Myocyte (in vitro differentiated cells): ENCODE measurements around the gene WWC1. TPM values are rescaled to one million over a fixed set of nuclear protein-coding genes. Genes with fewer than 3 reads are reported as not detected.
A peak's percentile ranks its signal among the peaks of the same experiment; 100 is the strongest.

Source experiments
- DNase-seq: peaks from one replicate; pipeline ENCODE4 v3.0.0-alpha.2; 2012; ENCODE audit warnings: low read depth
- polyA plus RNA-seq: library from polyadenylated mRNA; unstranded; fragments of >200 nt; gene quantifications from one replicate; pipeline ENCODE4 v1.2.1, GENCODE V29; 2012; ENCODE audit warnings: missing spikeins
- total RNA-seq: library from RNA; depleted of rRNA; stranded (reverse); fragments of >200 nt; gene quantifications from 2 replicates; pipeline ENCODE4 v1.2.3, GENCODE V29; 2014

The WWC1 gene
- total RNA-seq = 0.03 TPM in 1 of 2 replicates, not detected in the other
- 0.48 TPM for polyA plus RNA-seq

DNA sequence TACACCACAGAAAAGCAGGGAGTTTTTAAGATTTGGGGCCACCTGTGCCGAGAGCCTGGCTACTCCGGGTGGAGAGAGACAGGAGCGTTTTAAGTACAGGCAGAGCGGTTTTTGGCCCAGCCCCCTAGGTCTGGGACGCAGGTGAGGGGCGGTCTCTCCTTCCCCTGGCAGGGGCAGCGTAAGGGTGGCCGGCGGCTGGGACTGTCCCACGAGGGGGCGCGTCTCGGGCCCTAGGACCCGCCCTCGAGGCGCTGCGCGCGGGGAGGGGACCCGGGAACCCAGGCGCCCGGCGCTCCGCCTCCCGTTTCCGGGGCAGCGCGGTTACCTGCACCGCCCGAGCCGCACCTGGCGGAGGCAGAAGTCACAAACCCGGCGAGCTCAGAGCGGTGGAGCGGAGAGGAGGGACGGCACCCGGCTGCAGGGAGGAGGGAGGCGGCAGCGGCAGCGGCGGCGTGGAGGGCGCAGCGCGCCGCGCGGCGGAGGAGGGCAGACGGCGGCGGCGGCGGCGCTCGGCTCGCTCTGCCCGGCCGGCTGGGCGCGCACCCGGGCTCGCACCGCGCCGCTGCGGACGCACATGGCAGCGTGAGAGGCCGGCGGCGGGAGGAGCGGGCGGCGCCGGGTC is at the start of gene WWC1:
WWC1 (plus strand) TSS at position 304 of the 622 bp plus-strand sequence. CDS start 508 bp downstream, outside the sequence.
- DNase-seq = no peak

DNA sequence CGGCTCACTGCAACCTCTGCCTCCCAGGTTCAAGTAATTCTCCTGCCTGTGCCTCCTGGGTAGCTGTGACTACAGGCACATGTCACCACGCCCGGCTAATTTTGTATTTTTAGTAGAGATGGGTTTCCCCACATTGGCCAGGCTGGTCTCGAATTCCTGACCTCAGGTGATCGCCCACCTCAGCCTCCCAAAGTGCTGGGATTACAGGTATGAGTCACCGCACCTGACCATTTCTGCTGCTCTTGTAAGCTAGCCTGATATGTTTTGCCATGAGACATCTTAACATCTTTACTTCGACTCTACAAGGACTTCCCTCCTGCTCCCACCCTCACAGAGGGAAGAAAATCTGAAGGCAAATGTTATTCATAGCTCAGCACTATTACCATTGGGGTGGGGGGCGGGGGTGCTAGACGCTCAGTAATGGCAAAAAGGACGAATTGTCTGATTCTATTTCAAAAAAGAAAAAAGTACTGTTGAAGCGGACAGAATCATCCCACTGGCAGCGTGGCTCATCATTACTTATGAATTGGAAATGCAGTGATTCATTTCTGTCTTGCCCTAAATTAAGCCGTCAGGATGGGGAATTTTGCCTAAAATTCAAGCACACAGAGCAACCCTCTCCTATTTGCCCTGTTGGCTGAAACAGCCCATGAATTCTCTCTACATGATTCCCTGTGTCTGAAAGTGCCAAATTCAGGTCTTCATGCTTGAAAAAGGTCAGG is 46.4 kb upstream of the WWC1 start:
- DNase-seq = no peak

DNA sequence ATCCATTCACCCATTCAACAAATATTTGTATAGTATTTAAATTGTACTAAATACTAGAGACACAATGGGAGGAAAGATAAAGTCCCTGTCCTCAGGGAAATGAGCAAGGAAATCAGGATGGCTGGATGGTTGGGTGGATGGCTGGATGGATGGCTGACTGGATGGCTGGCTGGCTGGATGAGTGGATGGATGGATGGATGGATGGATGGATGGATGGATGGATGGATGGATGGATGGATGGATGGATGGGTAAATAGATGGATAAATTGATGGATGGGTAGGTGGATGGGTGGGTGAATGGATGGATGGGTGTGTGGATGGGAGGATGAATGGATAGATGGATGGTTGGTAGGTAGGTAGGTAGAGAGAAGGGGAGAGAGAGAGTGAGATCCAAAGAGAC is 41.5 kb upstream of the WWC1 start:
- no peak for DNase-seq

DNA sequence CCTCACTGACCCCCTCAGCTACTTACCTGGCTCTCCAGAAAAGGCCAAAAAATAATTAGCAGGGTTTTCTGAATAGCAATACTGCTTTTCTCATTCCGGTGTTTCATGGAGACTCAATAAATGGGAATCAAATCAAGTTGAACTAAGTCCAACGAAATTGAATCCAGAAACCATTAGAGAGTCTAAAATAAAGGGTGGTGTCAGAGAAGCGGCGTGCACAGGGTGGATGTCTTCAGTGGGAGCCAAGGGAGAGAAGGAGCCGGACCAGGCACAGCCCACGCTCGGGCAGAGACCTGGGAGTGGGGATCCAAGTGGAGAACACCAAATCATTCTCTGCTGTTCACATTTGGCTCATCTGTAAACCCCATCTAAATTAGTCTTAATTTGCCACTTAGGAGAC is 40.2 kb upstream of the WWC1 start:
- DNase-seq = no peak

DNA sequence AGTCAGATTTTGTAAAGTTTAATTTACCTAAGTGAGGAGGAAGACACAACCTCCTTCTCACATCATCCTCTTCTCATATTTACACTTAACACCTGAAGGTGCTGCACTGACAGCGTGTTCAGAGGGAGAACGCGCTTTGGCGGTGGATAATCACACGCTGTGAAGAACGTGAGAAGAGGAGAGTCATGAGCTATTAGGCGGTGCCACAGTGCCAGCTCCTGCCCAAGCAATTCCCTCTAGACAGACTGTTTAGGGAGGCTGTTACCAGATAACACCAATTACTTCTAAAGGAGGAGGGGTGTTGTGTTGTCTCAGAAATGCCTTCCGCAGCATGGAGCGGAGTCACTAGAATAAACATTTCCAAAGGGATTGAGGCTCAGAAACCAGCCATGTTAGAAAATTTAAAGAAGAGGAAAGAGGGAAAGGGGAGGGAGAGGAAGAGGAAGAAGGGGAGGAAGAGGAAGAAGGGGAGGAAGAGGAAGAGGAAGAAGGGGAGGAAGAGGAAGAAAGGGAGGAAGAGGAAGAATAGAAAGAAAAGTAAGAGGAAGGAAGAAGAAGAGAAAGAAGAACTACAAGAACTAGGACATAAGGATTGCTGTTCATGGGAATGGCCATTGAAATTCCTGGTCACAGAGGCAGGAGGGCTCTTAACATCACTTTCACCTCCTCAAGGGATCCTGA is 37.3 kb upstream of the WWC1 start:
- no peak for DNase-seq

DNA sequence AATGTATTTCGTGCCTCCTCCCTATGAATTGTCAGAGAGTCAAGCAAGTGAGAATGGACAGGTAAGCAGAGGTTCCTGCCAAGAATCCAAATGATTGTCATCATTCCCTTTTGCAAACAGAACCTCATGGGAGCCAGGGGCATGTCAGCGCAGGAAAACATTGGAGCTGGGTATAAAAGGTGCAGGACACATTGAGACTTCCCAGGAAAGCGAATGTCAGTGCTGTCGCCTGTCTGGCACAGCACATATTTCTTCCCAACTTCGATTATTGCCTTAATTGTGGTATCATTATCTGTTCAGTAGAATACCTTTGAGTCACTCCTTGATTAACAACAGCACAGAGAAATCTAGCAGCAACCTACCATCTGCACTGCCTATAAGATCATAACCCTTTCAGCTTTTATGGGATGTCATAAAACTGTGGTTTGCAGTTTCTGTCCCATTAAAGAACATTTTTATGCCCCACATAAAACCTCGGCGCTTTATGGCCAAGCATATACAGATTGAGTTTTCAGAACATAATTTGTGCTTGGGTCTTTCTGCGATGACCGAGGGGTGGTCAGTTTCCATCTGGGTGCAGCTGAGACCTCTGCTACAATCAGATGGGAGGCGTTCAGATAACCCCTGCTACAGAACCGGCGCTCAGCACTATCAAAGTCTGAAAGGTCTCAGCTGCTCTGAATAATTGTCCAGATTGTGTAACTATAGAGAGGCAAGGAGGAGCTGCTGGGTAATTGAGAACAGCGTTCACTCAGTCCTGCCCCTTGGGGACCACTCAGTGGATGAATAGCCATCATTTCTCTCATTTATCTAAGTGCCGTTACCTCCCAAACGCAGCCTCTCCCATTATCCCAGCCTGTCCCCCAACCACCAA is 30.9 kb upstream of the WWC1 start:
- no peak for DNase-seq

DNA sequence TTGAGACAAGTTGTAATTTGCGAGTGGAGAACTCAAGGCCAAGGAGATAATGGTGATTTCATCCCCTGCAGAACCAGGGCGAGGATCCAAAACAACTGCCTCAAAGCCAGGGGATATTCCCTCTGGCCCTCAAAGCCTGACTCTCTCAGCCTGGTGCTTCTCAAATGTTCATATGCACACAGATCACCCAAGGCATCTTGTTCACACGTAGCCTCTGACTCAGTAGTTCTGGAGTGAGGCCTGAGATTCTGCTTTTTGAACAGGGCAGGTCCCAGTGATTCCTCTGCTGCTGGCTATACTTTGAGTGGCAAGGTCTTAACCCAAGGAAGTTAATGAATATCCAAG is 30.2 kb upstream of the WWC1 start:
- DNase-seq = no peak

DNA sequence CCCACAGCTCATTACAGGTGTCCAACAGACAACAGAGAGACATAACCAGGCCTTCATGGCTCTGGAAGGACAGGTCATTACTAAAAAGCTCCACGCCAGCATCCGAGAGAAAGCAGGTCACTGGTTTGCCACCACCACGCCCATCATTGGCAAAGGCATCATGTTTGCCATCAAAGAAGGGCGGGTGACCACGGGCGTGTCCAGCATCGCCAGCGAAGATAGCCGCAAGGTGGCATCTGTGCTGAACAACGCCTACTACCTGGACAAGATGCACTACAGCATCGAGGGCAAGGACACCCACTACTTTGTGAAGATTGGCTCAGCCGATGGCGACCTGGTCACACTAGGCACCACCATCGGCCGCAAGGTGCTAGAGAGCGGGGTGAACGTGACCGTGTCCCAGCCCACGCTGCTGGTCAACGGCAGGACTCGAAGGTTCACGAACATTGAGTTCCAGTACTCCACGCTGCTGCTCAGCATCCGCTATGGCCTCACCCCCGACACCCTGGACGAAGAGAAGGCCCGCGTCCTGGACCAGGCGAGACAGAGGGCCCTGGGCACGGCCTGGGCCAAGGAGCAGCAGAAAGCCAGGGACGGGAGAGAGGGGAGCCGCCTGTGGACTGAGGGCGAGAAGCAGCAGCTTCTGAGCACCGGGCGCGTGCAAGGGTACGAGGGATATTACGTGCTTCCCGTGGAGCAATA is 29.3 kb upstream of the WWC1 start:
- DNase-seq = no peak

DNA sequence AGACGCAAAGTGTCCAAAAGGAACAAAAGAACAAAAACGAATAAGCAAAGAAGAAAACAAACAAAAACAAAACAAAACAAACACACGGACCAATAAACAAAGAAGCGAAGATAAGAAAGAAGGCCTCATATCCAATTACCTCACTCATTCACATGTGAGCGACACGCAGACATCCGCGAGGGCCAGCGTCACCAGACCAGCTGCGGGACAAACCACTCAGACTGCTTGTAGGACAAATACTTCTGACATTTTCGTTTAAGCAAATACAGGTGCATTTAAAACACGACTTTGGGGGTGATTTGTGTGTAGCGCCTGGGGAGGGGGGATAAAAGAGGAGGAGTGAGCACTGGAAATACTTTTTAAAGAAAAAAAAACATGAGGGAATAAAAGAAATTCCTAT is 28.3 kb upstream of the WWC1 start:
- no peak for DNase-seq

DNA sequence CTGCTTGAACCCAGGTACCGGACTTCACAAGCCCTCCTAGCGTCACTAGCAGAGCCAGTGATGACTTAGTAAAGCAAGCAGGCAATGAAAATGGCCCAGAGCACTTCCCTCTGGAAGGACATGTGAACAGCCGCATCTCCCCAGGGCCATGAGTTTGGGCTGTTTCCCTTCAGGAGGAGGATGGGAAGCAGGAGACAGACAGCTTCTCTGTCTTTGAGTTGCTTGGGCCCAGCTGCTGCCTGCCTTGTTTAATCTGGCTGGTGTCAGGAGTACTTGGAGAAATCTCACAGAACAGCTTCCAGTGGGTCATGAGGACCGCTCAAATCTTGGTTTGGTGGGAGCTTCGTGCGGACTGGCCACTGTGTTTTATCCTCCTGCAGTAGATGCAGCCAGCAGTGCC is 25.4 kb upstream of the WWC1 start:
- DNase-seq = no peak

DNA sequence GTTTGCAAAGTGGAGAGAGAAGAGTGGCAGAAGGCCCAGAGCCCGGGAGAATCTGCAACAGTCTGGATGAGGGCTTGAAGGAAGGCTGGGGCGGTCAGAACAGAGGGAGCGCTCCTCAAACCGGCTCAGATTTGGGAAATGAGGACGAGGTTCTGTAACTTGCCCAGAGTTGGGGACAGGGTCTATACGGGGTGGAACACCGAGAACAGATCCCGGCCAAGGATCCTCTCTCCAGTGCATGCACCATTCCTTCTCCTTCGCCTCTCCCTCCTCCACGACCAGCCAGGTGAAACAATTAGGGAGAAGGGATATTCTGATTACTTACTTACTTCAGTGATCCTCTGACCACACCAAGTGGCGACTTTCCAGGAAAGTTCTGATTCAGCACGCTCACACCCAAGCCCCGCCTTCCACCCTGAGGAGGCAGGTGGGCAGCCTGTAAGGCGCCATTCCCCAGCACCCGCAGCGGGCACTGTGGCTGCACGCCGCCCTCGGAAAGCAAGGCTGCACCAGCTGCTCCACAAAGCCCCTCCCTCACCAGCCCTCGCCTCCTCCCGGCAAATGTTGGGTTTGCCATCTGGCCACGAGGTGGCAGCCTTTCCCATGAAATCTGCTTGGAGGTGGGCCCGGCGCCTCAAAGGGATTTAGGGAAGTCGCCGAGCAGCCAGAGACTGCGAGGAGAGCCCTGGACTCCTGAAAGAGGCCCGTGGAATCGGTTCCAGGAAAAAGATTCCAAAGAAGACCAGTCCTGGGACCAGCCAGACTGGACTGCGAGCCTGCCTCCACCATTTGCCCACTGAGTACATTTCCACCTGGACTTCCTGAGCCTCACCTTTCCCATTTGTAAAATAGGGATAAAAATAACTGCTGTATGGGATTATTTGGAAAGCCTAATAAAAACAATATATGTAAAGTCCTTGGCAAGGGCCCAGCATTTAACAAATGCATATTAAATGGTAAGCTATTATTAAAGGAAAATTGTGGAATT is 22.2 kb upstream of the WWC1 start:
- peak; percentile 94 for DNase-seq

DNA sequence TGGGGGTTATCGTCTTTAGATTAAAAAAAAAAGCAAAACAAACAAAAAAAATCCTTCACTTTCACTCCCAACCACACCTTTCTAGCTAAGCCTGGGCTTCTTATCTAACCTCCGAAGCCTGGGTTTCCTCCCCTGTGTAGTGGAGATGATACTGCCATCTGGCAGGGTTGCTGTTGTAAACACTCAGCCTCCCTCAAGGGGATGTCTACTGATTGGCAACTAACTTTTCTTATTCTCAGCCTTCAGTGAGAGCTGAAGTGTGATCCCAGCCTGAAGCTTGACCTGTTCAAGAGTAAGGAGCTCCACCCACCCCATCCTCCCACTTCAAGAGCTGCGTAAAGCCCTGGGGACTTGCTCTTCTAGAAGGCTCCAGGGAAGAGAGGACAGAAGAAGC is 21.5 kb upstream of the WWC1 start:
- no peak for DNase-seq

DNA sequence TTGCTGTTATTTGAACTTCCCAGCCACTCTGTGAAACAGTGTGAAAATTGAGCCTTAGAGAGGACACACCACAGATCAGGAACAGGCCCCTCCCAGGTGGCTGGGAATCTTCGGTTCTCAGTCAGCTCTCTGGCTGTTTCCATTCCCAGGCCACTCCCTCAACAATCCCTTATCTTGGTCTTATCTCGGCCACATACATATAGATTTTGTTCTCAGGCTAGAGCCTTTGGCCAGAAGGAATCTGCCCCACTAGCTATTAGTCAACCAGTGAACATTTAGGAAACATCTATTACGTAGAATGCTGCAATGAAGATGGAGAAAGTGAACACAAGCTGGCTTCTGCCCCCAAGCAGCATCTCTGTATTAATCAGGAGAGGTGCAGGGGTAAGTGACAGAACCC is 21.0 kb upstream of the WWC1 start:
- DNase-seq = no peak

DNA sequence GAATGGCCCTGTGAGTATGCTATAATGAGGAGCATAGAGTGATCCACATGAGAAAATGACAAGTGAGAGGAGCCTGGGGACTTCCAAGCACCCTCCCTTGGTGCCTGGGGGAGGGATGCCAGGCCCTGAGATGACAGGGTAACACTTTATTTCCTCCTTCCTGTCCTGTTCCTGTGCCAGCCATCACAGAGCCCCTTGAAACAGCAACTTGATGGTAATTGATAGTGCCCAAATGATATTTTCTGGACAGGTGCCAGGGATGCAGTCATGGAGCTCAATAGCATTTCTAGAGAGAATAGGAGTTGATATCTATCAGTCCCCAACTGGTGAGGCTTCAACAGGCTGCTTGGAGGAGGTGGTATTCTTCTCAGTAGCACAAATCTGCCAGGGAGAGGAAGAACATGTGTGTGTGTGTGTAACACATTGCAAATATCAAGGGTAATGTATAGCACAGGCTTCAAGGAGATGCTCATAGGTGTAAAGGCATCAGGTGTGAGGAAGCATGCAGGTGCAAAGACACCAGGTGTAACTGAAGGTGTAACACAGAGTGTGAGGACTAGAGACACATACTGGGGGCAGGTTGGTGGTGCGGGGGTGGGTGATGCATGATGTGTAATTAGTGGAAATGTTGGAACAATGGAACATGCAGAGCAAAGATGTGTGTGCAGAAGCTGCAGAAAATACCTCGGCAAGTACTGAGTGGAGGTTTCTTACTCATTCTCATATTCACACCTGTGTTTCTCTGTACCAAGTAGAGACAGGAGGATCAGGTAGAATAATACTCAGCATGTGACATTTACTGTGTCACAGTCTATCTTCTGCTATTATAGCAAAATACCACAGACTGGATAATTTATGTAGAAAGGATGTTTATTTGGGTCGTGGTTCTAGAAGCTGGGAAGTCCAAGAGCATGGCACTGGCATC is 18.1 kb upstream of the WWC1 start:
- DNase-seq = no peak

DNA sequence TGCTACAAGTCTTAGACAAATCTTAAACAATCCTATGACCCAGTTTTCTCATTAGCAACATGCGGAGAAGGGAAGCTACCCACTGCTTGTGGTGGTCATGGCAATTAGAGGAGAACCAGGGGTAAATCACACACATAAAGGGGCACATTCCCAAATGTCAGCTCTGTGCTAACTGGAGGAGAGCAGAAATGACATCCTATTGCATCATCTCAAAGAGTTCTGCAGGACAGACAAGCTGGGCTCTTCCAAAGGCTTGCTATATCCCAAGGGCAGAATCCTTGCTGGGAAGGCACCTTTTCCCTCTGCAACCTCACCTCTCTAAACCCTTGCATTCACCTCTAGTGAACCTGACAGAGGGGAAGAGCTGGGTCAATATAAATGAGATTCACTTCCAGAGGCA is 17.0 kb upstream of the WWC1 start:
- no peak for DNase-seq

DNA sequence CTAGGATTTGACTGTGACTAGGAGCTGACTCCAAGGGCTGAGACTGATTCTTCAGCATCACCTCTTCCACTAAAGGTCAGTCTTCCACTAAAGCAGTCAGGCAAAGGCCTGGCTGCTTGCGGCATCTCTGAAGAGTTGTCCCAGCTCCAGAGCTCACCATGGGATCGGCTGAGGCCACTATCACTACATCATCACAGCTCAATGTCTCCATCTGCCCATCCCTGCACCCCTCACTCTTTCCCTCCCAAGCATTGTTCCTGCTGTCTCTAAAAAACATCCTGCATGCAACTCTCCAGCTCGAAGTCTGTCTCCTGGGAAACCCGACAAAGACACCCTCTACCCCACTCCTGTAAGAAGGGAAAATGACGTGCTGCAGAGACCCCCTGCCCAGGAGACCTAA is 15.5 kb upstream of the WWC1 start:
- no peak for DNase-seq

DNA sequence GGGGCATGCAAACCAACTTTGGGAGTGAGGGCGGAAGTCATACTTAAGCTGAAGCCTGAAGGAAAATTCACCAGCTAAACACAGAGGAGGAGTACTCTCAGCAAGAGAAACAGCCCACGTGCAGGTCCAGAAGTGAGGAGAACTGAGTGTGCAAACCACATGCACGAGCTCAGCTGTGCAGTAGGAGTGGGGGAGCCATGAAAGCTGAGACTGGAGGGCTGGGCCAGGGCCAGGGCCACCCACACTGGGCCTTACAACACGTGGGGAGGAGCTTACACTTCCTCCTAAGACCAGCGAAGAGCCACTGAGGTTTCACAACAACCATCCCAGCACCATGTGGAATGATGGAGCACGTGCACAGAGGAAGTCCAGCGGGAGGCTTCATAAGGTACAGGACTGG is 9.3 kb upstream of the WWC1 start:
- DNase-seq = no peak

DNA sequence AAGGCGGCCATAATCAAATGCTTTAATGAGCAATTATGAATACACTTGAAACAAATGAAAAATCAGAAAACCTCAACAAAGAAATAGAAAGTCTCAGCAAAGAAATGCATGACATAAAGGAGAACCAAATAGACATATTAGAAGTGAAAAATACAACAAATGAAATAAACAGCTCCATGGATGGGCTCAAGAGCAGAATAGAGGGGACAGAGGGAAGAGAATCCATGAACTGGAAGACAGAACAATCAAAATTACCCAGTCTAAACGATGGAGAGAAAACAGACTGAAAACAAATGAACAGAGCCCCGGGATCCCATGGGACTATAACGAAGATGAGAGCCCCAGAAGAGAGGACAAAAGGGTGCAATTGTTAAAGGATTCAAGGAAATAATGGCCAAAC is 6.6 kb upstream of the WWC1 start:
- DNase-seq = no peak

DNA sequence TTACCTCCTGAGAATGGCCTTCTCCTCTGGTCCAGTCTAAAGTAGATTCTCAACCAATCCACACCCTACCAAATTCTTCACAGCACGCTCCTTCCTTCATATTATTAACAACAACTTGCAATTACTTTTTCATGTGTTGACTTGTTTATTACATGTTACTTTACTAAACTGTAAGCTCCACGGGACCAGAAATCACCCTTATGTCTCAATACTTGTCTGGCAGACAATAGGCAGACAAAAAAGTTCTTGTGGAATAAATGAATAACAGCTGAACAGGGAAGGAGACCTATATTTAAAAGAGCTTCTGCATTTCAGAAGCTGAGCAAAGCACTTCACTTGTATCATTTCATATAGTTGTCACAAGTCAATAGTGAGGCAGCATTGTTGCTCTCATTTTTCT is 5.7 kb upstream of the WWC1 start:
- DNase-seq = no peak
